Panc1 (cell line): Measurements from ENCODE around the gene TOP2A. TPM values are rescaled to one million over a fixed set of nuclear protein-coding genes. Genes with fewer than 3 reads are reported as not detected.

Experiments used
- ATAC-seq: fragments of 200-7000 bp; cut with Tn5 transposase; 2 replicates; pipeline ENCODE4 v1.9.1; 2020; ENCODE audit warnings: mild to moderate bottlenecking, moderate library complexity
- BruUV-seq: library from RNA; stranded (reverse); fragments of 400-500 nt; replicated peaks from 2 replicates; lab custom pipeline; 2021; lab: Mats Ljungman, UMichigan
- CTCF ChIA-PET: fragments of 300-600 bp; sonication (Branson Sonifier 250); formaldehyde crosslinking; loops from one replicate; lab custom pipeline; 2022; ENCODE audit warnings: antibody characterized with exemption; lab: Charles Lee
- POLR2A ChIA-PET: fragments of 300-600 bp; sonication (Branson Sonifier 250); formaldehyde crosslinking; loops from one replicate; lab custom pipeline; 2022; ENCODE audit warnings: antibody characterized with exemption; lab: Charles Lee
- DNase-seq: peaks from one replicate; pipeline ENCODE4 v3.0.0-alpha.2; 2010; ENCODE audit warnings: low read depth, low spot score
- H3K27ac ChIP-seq: 2 replicates; pipeline ENCODE4 v1.5.1; 2011; ENCODE audit warnings: mild to moderate bottlenecking, low read length, inconsistent platforms
- H3K27me3 ChIP-seq: fragments of 200-500 bp; sonication (Bioruptor generic); 2 replicates; pipeline ENCODE4 v1.6.0; 2014; ENCODE audit warnings: low read length, inconsistent platforms; ENCODE audit not compliant: control insufficient read depth, insufficient read depth
- H3K36me3 ChIP-seq: fragments of 200-500 bp; sonication (Bioruptor generic); 2 replicates; pipeline ENCODE4 v1.5.1; 2014; ENCODE audit warnings: inconsistent platforms, mild to moderate bottlenecking, low read length, moderate library complexity; ENCODE audit not compliant: control insufficient read depth, insufficient read depth
- H3K4me1 ChIP-seq: 2 replicates; pipeline ENCODE4 v1.5.1; 2011; ENCODE audit warnings: inconsistent platforms, mild to moderate bottlenecking, low read length, moderate library complexity; ENCODE audit not compliant: control insufficient read depth, insufficient read depth
- H3K4me3 ChIP-seq, 2 experiments: 2 replicates each; pipeline ENCODE4 v1.5.1; 2011 to 2012; ENCODE audit warnings: low read depth in 2 of 2, low read length in 2 of 2, mild to moderate bottlenecking in 2 of 2, inconsistent platforms in 1 of 2, moderate library complexity in 1 of 2
- H3K9me3 ChIP-seq: fragments of 200-500 bp; sonication (Bioruptor generic); 2 replicates; pipeline ENCODE4 v1.5.1; 2014; ENCODE audit warnings: low read depth, mild to moderate bottlenecking, inconsistent platforms, low read length, moderate library complexity; ENCODE audit not compliant: control insufficient read depth, insufficient read depth
- CTCF ChIP-seq: fragments of 450-650 bp; IDR thresholded peaks from 2 replicates; pipeline ENCODE4 v1.5.1; 2017; ENCODE audit warnings: mild to moderate bottlenecking
- POLR2AphosphoS5 ChIP-seq: IDR thresholded peaks from 2 replicates; pipeline ENCODE4 v1.6.1; 2012; ENCODE audit warnings: mild to moderate bottlenecking, low read depth, low read length, moderate library complexity
- REST ChIP-seq, 2 experiments: IDR thresholded peaks; 2 replicates each; pipeline ENCODE4 v1.6.1; 2011 to 2012; ENCODE audit warnings: low read depth in 2 of 2, control low read depth in 1 of 2, low read length in 1 of 2, mild to moderate bottlenecking in 1 of 2, moderate library complexity in 1 of 2; ENCODE audit not compliant: insufficient read depth in 1 of 2
- SIN3A ChIP-seq: IDR thresholded peaks from 2 replicates; pipeline ENCODE4 v1.6.1; 2012; ENCODE audit warnings: low read depth, mild to moderate bottlenecking, low read length, moderate library complexity, borderline replicate concordance; ENCODE audit not compliant: insufficient read depth
- TCF7L2 ChIP-seq: IDR thresholded peaks from 2 replicates; pipeline ENCODE4 v1.6.1; 2011; ENCODE audit warnings: mild to moderate bottlenecking, low read depth, low read length, inconsistent platforms
- in situ Hi-C: cut with HindIII; loops from 2 replicates; pipeline ENCODE4 v1.10.0; 2016; ENCODE audit warnings: low sequenced_read_pairs, low pct_unique_long_range_greater_than_20kb
- intact Hi-C: fragments of 100-400 bp; cut with micrococcal nuclease; formaldehyde crosslinking; loops from one replicate; pipeline ENCODE4 v1.10.0; 2022; ENCODE audit not compliant: unreplicated experiment
- total RNA-seq: library from RNA; stranded (reverse); gene quantifications from one replicate; pipeline ENCODE4 v1.2.1, GENCODE V29; 2021; ENCODE audit not compliant: unreplicated experiment

The TOP2A gene
- total RNA-seq, 1 experiment from 2014 or later, result 230 TPM

GRCh38 chr17:40338941-40339649 is 78.6 kb downstream of the TOP2A start:
- no TSS peak for BruUV-seq
- CTCF ChIA-PET, result interaction anchor here (0.7 to 1.2 kb wide), 2 partner anchors 15 to 147 kb away, joined by 3 to 6 read pairs; no protein-coding TSS in a partner anchor
- Histone ChIP-seq H3K27ac (peak overlapping the region; percentile 8), H3K36me3 (no peaks in the 10 kb centered on the region), H3K4me3 (no peak overlapping the region), H3K4me1 (peaks cover 64% of the 10 kb centered on the region), H3K27me3 (no peaks in the 10 kb centered on the region), H3K9me3 (no peaks in the 10 kb centered on the region)
- ATAC-seq (no peak), DNase-seq (no peak)
- intact Hi-C loops (no loop called here), in situ Hi-C loops (no loop called here)
- POLR2A ChIA-PET, result interaction anchor here (0.5 to 0.8 kb wide), 2 partner anchors 12 to 15 kb away, joined by 3 to 11 read pairs; no protein-coding TSS in a partner anchor
- no peak for TF ChIP-seq TCF7L2
- TF ChIP-seq POLR2AphosphoS5, result no peak
- TF ChIP-seq SIN3A, result no peak
- TF ChIP-seq CTCF, result no peak
- no peak for TF ChIP-seq REST (IDR thresholded peaks at IDR 0.05; ENCODE audit: insufficient read depth in 1 of 2, low read depth in 2 of 2, low read length in 1 of 2)

Other genes starting within 250 kb of the TOP2A start
- 6.5 TPM for gene RAPGEFL1, start 240.4 kb downstream of the TOP2A start, total RNA-seq
- 45.9 TPM for gene WIPF2, start 198.6 kb downstream of the TOP2A start, total RNA-seq
- 66.3 TPM for gene CDC6, start 130.0 kb downstream of the TOP2A start, total RNA-seq
- 55.6 TPM for gene RARA, start 108.7 kb downstream of the TOP2A start, total RNA-seq
- gene GJD3, start 53.2 kb downstream of the TOP2A start, total RNA-seq, result 0.33 TPM
- 27.1 TPM for gene IGFBP4, start 25.6 kb upstream of the TOP2A start, total RNA-seq
- gene TNS4, start 83.7 kb upstream of the TOP2A start, total RNA-seq, result not detected
- gene CCR7, start 147.6 kb upstream of the TOP2A start, total RNA-seq, result 0.44 TPM
- gene SMARCE1, start 229.9 kb upstream of the TOP2A start, total RNA-seq, result 129 TPM
- gene KRT222, start 247.3 kb upstream of the TOP2A start, total RNA-seq, result not detected